HG02678 (cell line): ENCODE measurements around the gene PSMB10.

Experiments
- ATAC-seq: cut with Tn5 transposase; IDR thresholded peaks from one replicate; pipeline ENCODE4 v1.9.1; 2021; ENCODE audit warnings: mild to moderate bottlenecking, moderate library complexity; ENCODE audit not compliant: unreplicated experiment

Gene PSMB10

GRCh38 chr16:67901734-67902133 is 34.9 kb downstream of the PSMB10 start:
- ATAC-seq, result no peak

DNA sequence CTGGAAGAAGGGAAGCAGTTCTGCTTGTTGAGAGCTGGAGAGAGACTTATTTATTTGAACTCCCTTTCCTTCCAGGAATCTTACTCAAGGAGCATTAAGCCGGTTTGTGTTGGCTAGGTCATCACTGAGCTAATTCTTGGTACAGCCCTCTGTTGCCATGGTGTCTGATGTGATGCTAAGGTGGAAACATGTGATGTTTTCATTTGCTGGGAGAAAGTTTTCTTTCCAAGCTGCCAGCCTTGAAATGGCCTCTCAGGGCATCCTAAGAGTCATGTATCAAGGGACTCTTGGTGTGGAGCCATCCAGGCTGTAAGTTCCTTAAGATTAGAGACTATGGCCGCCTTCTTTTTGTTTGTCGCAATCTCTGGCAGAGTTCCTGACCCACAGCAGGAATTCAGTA is 39.4 kb downstream of the PSMB10 start:
- no peak for ATAC-seq

DNA sequence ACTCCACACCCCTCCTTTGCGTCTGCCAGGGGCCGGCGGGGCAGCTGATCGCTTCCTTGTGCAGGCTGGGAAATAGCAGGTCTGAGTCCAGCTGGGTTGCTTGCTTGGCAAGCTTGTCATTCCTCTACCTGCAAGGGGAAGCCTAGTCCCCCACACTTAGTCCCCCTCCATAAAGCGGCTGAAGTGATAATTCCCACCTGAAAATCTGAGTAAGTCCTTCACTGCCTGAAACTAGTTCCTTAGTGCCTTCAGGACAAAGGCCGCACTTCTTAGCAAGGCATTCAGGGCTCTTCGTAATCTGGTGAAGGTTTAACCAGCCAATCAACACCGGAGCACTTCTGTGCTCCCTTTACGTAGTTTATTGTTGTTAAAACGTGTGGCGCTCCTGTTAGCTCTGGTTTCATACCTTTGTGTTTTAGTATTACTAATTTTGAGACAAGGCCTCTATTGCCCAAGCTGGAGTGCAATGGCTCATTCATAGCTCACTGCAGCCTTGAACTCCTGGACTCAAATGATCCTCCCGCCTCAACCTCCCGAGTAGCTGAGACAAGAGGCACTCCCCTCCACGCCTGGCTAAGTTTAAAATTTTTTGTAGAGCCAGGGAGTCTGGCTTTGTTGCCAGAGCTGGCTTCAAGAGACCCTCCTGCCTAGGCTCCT is 42.8 kb downstream of the PSMB10 start:
- no peak for ATAC-seq

DNA sequence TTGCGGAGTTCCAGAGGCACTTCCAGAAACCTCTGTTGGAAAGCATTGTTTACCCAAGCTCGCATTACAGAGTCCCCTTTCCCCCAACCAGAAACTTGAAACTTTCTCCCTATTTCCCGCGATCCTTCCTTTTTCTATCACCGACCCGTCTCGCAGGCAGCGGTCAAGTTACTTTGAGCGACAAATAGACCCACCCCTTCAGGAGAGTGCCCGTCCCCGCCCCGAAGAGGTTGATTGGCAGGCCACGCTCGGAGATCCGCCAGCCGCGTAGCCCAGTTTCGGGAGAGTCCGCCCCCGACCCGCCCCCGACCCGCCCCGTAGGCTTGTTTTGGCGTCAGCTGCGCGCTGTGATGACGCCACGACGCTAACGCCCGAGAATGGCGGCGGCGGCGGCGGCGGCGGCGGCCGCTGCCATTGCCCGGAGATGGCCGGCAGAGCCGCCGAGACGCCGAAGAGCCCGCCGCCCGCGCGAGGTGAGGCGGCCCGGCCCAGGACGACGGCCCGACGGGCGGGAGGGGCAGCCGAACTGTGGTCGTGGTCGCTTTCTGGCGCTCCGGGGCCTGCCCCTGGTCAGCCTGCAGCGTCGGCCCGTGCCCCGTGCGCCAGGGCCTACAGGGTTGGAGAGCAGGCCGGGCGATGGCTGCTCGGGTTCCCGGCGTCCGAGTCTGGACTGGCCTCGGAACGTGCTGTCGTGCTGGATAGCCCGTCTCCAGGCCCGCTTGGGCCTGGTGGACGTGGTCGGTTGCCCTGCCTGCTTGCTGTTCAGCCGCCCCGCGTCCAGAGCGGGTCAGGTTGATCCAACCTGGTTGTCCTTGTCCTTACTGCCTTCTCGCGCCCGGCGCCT is 43.5 kb downstream of the PSMB10 start, which contains the start of gene PSKH1:
TSS of gene PSKH1 (plus strand) at position 356 of the 844 bp plus-strand sequence. CDS start 15,496 bp downstream, outside the sequence.
- peak; percentile 91 for ATAC-seq

DNA sequence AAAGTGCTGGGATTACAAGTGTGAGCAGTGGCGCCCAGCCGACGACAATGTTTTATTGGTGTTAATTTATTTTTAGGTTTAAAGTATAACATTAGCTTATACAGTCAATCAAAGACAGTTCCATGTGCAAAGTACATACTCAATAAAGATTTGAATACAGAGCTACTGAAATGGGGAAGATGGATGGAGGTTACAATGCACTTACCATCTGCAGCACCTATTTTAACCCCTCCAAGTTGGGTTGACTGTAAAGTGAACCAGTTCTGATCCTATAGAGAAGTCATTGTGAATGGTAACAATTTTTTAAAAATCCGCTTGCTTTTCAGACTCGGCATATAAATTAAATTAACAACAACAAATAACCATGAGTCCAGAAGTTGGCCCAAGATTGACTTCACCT is 44.3 kb downstream of the PSMB10 start:
- no peak for ATAC-seq

- ATAC-seq, result no peak
These were observed 48.3 kb downstream of the PSMB10 start for GRCh38 chr16:67888331-67888730.

GRCh38 chr16:67886387-67886786 is 50.3 kb downstream of the PSMB10 start:
- no peak for ATAC-seq

GRCh38 chr16:67885976-67886375 is 50.7 kb downstream of the PSMB10 start:
- no peak for ATAC-seq

DNA sequence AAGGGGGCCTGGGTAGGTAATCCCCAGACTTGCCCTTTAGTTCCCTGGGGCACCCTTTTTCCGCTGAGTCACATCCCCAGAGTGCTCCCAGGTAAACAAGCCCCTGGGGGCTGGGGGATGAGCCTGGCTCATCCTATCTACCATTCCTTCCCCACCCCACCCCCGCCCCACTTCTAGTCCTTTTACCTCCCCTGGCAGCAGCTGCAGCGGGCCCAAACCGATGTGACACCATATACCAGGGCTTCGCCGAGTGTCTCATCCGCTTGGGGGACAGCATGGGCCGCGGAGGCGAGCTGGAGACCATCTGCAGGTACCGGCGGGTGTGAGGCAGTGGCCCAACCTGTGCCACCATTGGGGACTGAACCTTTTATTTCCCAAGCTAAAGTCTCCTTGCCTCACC is 51.1 kb downstream of the PSMB10 start:
- no peak for ATAC-seq

DNA sequence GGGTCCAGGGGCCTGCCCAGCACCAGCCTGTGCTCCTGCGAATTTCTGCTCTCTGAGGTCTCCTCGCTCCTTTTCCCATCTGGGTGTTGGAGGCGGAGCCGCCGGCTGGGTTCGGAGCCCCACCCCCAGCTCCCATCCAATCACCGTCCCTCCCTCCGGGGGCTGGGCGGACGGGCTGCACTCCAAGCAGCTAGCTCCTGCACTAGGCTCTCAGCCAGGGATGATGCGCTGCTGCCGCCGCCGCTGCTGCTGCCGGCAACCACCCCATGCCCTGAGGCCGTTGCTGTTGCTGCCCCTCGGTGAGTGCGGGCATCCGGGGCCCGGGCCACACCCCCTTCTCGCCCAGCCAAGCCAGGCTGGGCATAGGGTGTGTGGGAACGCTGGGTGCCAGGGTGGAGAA is 52.0 kb downstream of the PSMB10 start, which contains the start of gene NRN1L:
TSS of gene NRN1L (plus strand) at position 202 of the 400 bp plus-strand sequence. CDS start at position 221, 19 bp downstream.
- ATAC-seq, result no peak
